D721Med (cell line): ENCODE results near the gene ZKSCAN1.

Source experiments
- DNase-seq: peaks from one replicate; pipeline ENCODE4 v3.0.0; 2011; ENCODE audit warnings: low spot score; ENCODE audit not compliant: insufficient read length
- FAIRE-seq: peaks from 2 replicates; lab custom pipeline; 2011; peaks lifted over from hg19 to GRCh38; lab: Jason Lieb, UNC
- CTCF ChIP-seq: IDR thresholded peaks from 2 replicates; pipeline ENCODE4 v1.5.1; 2012; ENCODE audit warnings: mild to moderate bottlenecking, control low read depth; ENCODE audit not compliant: insufficient read depth; ENCODE audit errors: missing control alignments

ZKSCAN1 gene

GRCh38 chr7:100017300-100017699 lies 1.9 kb downstream of the ZKSCAN1 start:
- DNase-seq, result no peak
- no peak for TF ChIP-seq CTCF
- no peak for FAIRE-seq

GRCh38 chr7:100017875-100018274 lies 2.5 kb downstream of the ZKSCAN1 start:
- TF ChIP-seq CTCF, result no peak
- FAIRE-seq (no peak), DNase-seq (no peak)

- no peak for DNase-seq
- no peak for FAIRE-seq
- no peak for TF ChIP-seq CTCF
These were observed 4.5 kb downstream of the ZKSCAN1 start for GRCh38 chr7:100019908-100020307.

- DNase-seq, result no peak
- TF ChIP-seq CTCF, result no peak
- FAIRE-seq, result no peak
These were observed 5.9 kb downstream of the ZKSCAN1 start for GRCh38 chr7:100021297-100021696.

GRCh38 chr7:100022621-100023020 lies 7.2 kb downstream of the ZKSCAN1 start:
- no peak for TF ChIP-seq CTCF
- DNase-seq, result no peak
- no peak for FAIRE-seq

- no peak for TF ChIP-seq CTCF
- no peak for FAIRE-seq
- no peak for DNase-seq
These were observed 8.1 kb downstream of the ZKSCAN1 start for GRCh38 chr7:100023526-100023925.

- no peak for FAIRE-seq
- no peak for TF ChIP-seq CTCF
- DNase-seq, result no peak
These were observed 8.7 kb downstream of the ZKSCAN1 start for GRCh38 chr7:100024020-100024619.
